WTC11 (cell line): ENCODE data around the gene YOD1. TPM values are rescaled to one million over a fixed set of nuclear protein-coding genes. Genes with fewer than 3 reads are reported as not detected.
"Not testable (repeated sequence)": the region's sequence is repeated elsewhere in the genome, so short reads cannot be mapped to it uniquely, and the experiment has no call there.

Source experiments
- ATAC-seq: fragments of 200-7000 bp; cut with Tn5 transposase; 2 replicates; pipeline ENCODE4 v1.10.0; 2021; ENCODE audit warnings: mild to moderate bottlenecking, moderate library complexity
- CTCF ChIA-PET: fragments of 300-600 bp; sonication (Branson Sonifier 250); formaldehyde crosslinking; loops from one replicate; lab custom pipeline; 2021; ENCODE audit warnings: antibody characterized with exemption; lab: Charles Lee
- POLR2A ChIA-PET: fragments of 350-600 bp; sonication (Branson Sonifier 250); formaldehyde crosslinking; loops from one replicate; lab custom pipeline; 2021; ENCODE audit warnings: antibody characterized with exemption; lab: Charles Lee
- DNase-seq: peaks from one replicate; pipeline ENCODE4 v3.0.0; 2021; ENCODE audit warnings: low spot score
- H3K27ac Mint-ChIP-seq: 2 replicates; pipeline ENCODE4 v1.8.0; 2021; ENCODE audit warnings: mixed read lengths
- H3K27me3 Mint-ChIP-seq: 2 replicates; pipeline ENCODE4 v1.8.0; 2021; ENCODE audit warnings: low read depth, mild to moderate bottlenecking, moderate library complexity, mixed read lengths
- H3K36me3 Mint-ChIP-seq: 2 replicates; pipeline ENCODE4 v1.8.0; 2021; ENCODE audit warnings: mixed read lengths
- H3K4me1 Mint-ChIP-seq: 2 replicates; pipeline ENCODE4 v1.8.0; 2022; ENCODE audit warnings: mixed read lengths
- H3K4me3 Mint-ChIP-seq: 2 replicates; pipeline ENCODE4 v1.8.0; 2021; ENCODE audit warnings: mild to moderate bottlenecking, moderate library complexity, mixed read lengths
- H3K9me3 Mint-ChIP-seq: 2 replicates; pipeline ENCODE4 v1.8.0; 2021; ENCODE audit warnings: mixed read lengths
- ARID4B ChIP-seq: sonication (generic); formaldehyde crosslinking; IDR thresholded peaks from 2 replicates; pipeline ENCODE4 v1.8.0; 2023; ENCODE audit warnings: missing genetic modification reagents, mild to moderate bottlenecking, borderline replicate concordance
- ATF3 ChIP-seq: sonication (generic); formaldehyde crosslinking; conservative IDR thresholded peaks from 2 replicates; pipeline ENCODE4 v1.8.1; 2022; ENCODE audit warnings: mild to moderate bottlenecking, missing genetic modification reagents
- ELF4 ChIP-seq: sonication (generic); formaldehyde crosslinking; IDR thresholded peaks from 2 replicates; pipeline ENCODE4 v1.8.1; 2022; ENCODE audit warnings: low read depth, mild to moderate bottlenecking, moderate library complexity, missing genetic modification reagents
- ESRRA ChIP-seq: sonication (generic); formaldehyde crosslinking; IDR thresholded peaks from 2 replicates; pipeline ENCODE4 v1.8.1; 2022; ENCODE audit warnings: mild to moderate bottlenecking, missing genetic modification reagents, borderline replicate concordance
- JUN ChIP-seq: sonication (generic); formaldehyde crosslinking; IDR thresholded peaks from 2 replicates; pipeline ENCODE4 v1.8.0; 2023; ENCODE audit warnings: mild to moderate bottlenecking, missing genetic modification reagents
- PRDM15 ChIP-seq: sonication (generic); formaldehyde crosslinking; IDR thresholded peaks from 2 replicates; pipeline ENCODE4 v1.8.0; 2022; ENCODE audit warnings: missing genetic modification reagents
- SMAD3 ChIP-seq: sonication (generic); formaldehyde crosslinking; IDR thresholded peaks from 2 replicates; pipeline ENCODE4 v1.8.0; 2022; ENCODE audit warnings: missing genetic modification reagents, mild to moderate bottlenecking, borderline replicate concordance
- SOX15 ChIP-seq: fragments of 250-450 bp; sonication (Bioruptor Pico); IDR thresholded peaks from 2 replicates; pipeline ENCODE4 v1.9.0; 2021; ENCODE audit warnings: mild to moderate bottlenecking
- TCF7 ChIP-seq: sonication (generic); formaldehyde crosslinking; IDR thresholded peaks from 2 replicates; pipeline ENCODE4 v1.8.0; 2022; ENCODE audit warnings: mild to moderate bottlenecking, low read depth, missing genetic modification reagents, moderate library complexity
- USF2 ChIP-seq: sonication (generic); formaldehyde crosslinking; IDR thresholded peaks from 2 replicates; pipeline ENCODE4 v1.8.1; 2023; ENCODE audit warnings: mild to moderate bottlenecking, missing genetic modification reagents, moderate library complexity
- ZNF138 ChIP-seq: sonication (generic); formaldehyde crosslinking; conservative IDR thresholded peaks from 2 replicates; pipeline ENCODE4 v1.8.1; 2022; ENCODE audit warnings: mild to moderate bottlenecking, moderate library complexity, missing genetic modification reagents
- ZNF219 ChIP-seq: sonication (generic); formaldehyde crosslinking; IDR thresholded peaks from 2 replicates; pipeline ENCODE4 v1.8.0; 2023; ENCODE audit warnings: missing genetic modification reagents, mild to moderate bottlenecking, borderline replicate concordance
- ZNF416 ChIP-seq: fragments of 250-450 bp; sonication (Bioruptor Pico); IDR thresholded peaks from 2 replicates; pipeline ENCODE4 v1.9.0; 2021; ENCODE audit warnings: mild to moderate bottlenecking, inconsistent platforms
- total RNA-seq: library from RNA; stranded (reverse); gene quantifications from 3 replicates; pipeline ENCODE4 v1.2.3, GENCODE V29; 2021

YOD1 gene
- total RNA-seq, 1 experiment from 2014 or later: 12.0 TPM

GRCh38 chr1:207045453-207045852 lies 5.6 kb downstream of the YOD1 start (continued):
- TF ChIP-seq ARID4B: no peak
- no peak for TF ChIP-seq SMAD3 (CRISPR knock-in tag)
- no peak for TF ChIP-seq PRDM15 (CRISPR knock-in tag)
- no peak for TF ChIP-seq USF2 (CRISPR knock-in tag)

- DNase-seq, H3K27ac Mint-ChIP-seq: not testable (repeated sequence)
Measured at GRCh38 chr1:207041397-207041796, 9.6 kb downstream of the YOD1 start.

GRCh38 chr1:207040181-207040533 lies 10.9 kb downstream of the YOD1 start:
- DNase-seq (no peak), ATAC-seq (no peak)
- Mint-ChIP-seq H3K4me1 (peaks cover 12% of the 10 kb centered on the region), H3K36me3 (peaks cover 3% of the 10 kb centered on the region; the same call in 1 of the 2 replicates), H3K27ac (no peak overlapping the region; the same call in 1 of the 2 replicates), H3K27me3 (no peaks in the 10 kb centered on the region), H3K4me3 (no peak overlapping the region), H3K9me3 (peaks cover 8% of the 10 kb centered on the region)
- POLR2A ChIA-PET: interaction anchor here (0.6 to 0.8 kb wide), 2 partner anchors 13 to 31 kb away, joined by 3 read pairs; partner anchors contain the start of gene PFKFB2
- TF ChIP-seq ZNF138 (CRISPR knock-in tag): no peak
- TF ChIP-seq ZNF219 (CRISPR knock-in tag): no peak
- CTCF ChIA-PET: interaction anchor here (0.7 to 1.1 kb wide), 2 partner anchors 12 to 44 kb away, joined by 3 to 7 read pairs; partner anchors contain the start of gene PFKFB2

More at GRCh38 chr1:207041397-207041796, 9.6 kb downstream of the YOD1 start:
- peaks cover 20% of the 10 kb centered on the region for H3K4me1 Mint-ChIP-seq
- H3K27me3 Mint-ChIP-seq, H3K36me3 Mint-ChIP-seq, H3K4me3 Mint-ChIP-seq, POLR2A ChIA-PET, ATAC-seq, H3K9me3 Mint-ChIP-seq: not testable (repeated sequence)
- CTCF ChIA-PET: interaction anchor here (0.7 to 1.1 kb wide), 2 partner anchors 106 to 364 kb away, joined by 3 read pairs; no protein-coding TSS in a partner anchor

GRCh38 chr1:207039380-207040180 lies 11.4 kb downstream of the YOD1 start:
- H3K4me3 Mint-ChIP-seq: no peak overlapping the region
- no peaks in the 10 kb centered on the region for H3K27me3 Mint-ChIP-seq
- ChIA-PET CTCF (interaction anchor here (0.7 to 1.1 kb wide), 2 partner anchors 13 to 45 kb away, joined by 3 to 7 read pairs; partner anchors contain the start of gene PFKFB2), POLR2A (interaction anchor here (0.8 kb wide), 1 partner anchor 13 kb away, joined by 3 read pairs; the partner anchor contains the start of gene PFKFB2)
- peaks cover 11% of the 10 kb centered on the region; the same call in 1 of the 2 replicates for H3K4me1 Mint-ChIP-seq
- ATAC-seq: no peak
- DNase-seq: no peak
- no peak overlapping the region for H3K27ac Mint-ChIP-seq
- peaks cover 8% of the 10 kb centered on the region for H3K9me3 Mint-ChIP-seq
- peaks cover 3% of the 10 kb centered on the region; the same call in 1 of the 2 replicates for H3K36me3 Mint-ChIP-seq
- TF ChIP-seq ELF4 (CRISPR knock-in tag) (no peak), ESRRA (CRISPR knock-in tag) (no peak), SOX15 (no peak), ZNF416 (CRISPR knock-in tag) (no peak), TCF7 (no peak), JUN (CRISPR knock-in tag) (no peak), ATF3 (no peak), ARID4B (no peak)
